ENCODE measurements around the gene MGAT3.

- TF ChIP-seq ZNF276 (CRISPR knock-in tag; IDR thresholded peaks at IDR 0.05; ENCODE audit: low read depth) (no peak), PRDM10 (CRISPR knock-in tag; IDR thresholded peaks at IDR 0.05; ENCODE audit: low read depth) (no peak), CHD2 (IDR thresholded peaks at IDR 0.05; ENCODE audit: low read depth, low read length) (no peak), ZNF451 (CRISPR knock-in tag; IDR thresholded peaks at IDR 0.05) (no peak), SRSF1 (optimal IDR thresholded peaks at IDR 0.05; ENCODE audit: low read depth, low read length) (no peak)
- TF ChIP-seq, protein P1, sequence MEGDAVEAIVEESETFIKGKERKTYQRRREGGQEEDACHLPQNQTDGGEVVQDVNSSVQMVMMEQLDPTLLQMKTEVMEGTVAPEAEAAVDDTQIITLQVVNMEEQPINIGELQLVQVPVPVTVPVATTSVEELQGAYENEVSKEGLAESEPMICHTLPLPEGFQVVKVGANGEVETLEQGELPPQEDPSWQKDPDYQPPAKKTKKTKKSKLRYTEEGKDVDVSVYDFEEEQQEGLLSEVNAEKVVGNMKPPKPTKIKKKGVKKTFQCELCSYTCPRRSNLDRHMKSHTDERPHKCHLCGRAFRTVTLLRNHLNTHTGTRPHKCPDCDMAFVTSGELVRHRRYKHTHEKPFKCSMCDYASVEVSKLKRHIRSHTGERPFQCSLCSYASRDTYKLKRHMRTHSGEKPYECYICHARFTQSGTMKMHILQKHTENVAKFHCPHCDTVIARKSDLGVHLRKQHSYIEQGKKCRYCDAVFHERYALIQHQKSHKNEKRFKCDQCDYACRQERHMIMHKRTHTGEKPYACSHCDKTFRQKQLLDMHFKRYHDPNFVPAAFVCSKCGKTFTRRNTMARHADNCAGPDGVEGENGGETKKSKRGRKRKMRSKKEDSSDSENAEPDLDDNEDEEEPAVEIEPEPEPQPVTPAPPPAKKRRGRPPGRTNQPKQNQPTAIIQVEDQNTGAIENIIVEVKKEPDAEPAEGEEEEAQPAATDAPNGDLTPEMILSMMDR (CRISPR knock-in tag; IDR thresholded peaks at IDR 0.05): no peak
These were observed 365 bp downstream of the MGAT3 start for GRCh38 chr22:39457198-39457555.
